IPS-18c (cell line): ENCODE data around the gene TRNP1.
"Not testable (repeated sequence)": the region's sequence is repeated elsewhere in the genome, so short reads cannot be mapped to it uniquely, and the experiment has no call there.

ENCODE experiments used
- H3K4me3 ChIP-seq: 2 replicates; pipeline ENCODE4 v1.7.0; 2013; ENCODE audit warnings: low read depth, mild to moderate bottlenecking, low read length, moderate library complexity; ENCODE audit not compliant: insufficient read depth
- H3K9me3 ChIP-seq: one replicate; pipeline ENCODE4 v1.6.1; 2013; ENCODE audit warnings: mild to moderate bottlenecking, low read length, moderate library complexity; ENCODE audit not compliant: control insufficient read depth, insufficient read depth

Gene TRNP1

GRCh38 chr1:26965213-26965612 lies 28.3 kb upstream of the TRNP1 start:
- H3K4me3 ChIP-seq, result no peak overlapping the region
- no peaks in the 10 kb centered on the region for H3K9me3 ChIP-seq

GRCh38 chr1:26965628-26966027 lies 27.9 kb upstream of the TRNP1 start:
- Histone ChIP-seq H3K4me3 (no peak overlapping the region), H3K9me3 (no peaks in the 10 kb centered on the region)

- Histone ChIP-seq H3K9me3 (no peaks in the 10 kb centered on the region), H3K4me3 (no peak overlapping the region)
Measured at GRCh38 chr1:26970810-26971209, 22.7 kb upstream of the TRNP1 start.

GRCh38 chr1:26971590-26971989 lies 21.9 kb upstream of the TRNP1 start:
- no peaks in the 10 kb centered on the region for H3K9me3 ChIP-seq
- no peak overlapping the region for H3K4me3 ChIP-seq

GRCh38 chr1:26972390-26972789 lies 21.1 kb upstream of the TRNP1 start:
- no peaks in the 10 kb centered on the region for H3K9me3 ChIP-seq
- H3K4me3 ChIP-seq, result no peak overlapping the region

GRCh38 chr1:26972821-26973220 lies 20.7 kb upstream of the TRNP1 start:
- no peak overlapping the region for H3K4me3 ChIP-seq
- no peaks in the 10 kb centered on the region for H3K9me3 ChIP-seq

- Histone ChIP-seq H3K9me3 (no peaks in the 10 kb centered on the region), H3K4me3 (no peak overlapping the region)
Measured at GRCh38 chr1:26976621-26977510, 16.6 kb upstream of the TRNP1 start.

GRCh38 chr1:26978901-26979300 lies 14.6 kb upstream of the TRNP1 start:
- Histone ChIP-seq H3K9me3 (no peaks in the 10 kb centered on the region), H3K4me3 (no peak overlapping the region)

GRCh38 chr1:26981146-26981846 lies 12.2 kb upstream of the TRNP1 start:
- Histone ChIP-seq H3K9me3 (no peaks in the 10 kb centered on the region), H3K4me3 (no peak overlapping the region)

GRCh38 chr1:26983863-26984262 lies 9.6 kb upstream of the TRNP1 start:
- Histone ChIP-seq H3K9me3 (no peaks in the 10 kb centered on the region), H3K4me3 (no peak overlapping the region)

GRCh38 chr1:26984291-26984690 lies 9.2 kb upstream of the TRNP1 start:
- Histone ChIP-seq H3K4me3 (no peak overlapping the region), H3K9me3 (no peaks in the 10 kb centered on the region)

GRCh38 chr1:26986658-26987057 lies 6.8 kb upstream of the TRNP1 start:
- Histone ChIP-seq H3K4me3 (no peak overlapping the region), H3K9me3 (no peaks in the 10 kb centered on the region)

GRCh38 chr1:26989403-26990109 lies 3.9 kb upstream of the TRNP1 start:
- not testable (repeated sequence) for H3K9me3 ChIP-seq, H3K4me3 ChIP-seq

GRCh38 chr1:26991310-26992116 lies 2.0 kb upstream of the TRNP1 start:
- H3K4me3 ChIP-seq, result no peak overlapping the region
- no peaks in the 10 kb centered on the region for H3K9me3 ChIP-seq

GRCh38 chr1:26994020-26994786 lies 711 bp downstream of the TRNP1 start:
- Histone ChIP-seq H3K9me3 (no peaks in the 10 kb centered on the region), H3K4me3 (peak overlapping the region; percentile 87)

- Histone ChIP-seq H3K4me3 (peak overlapping the region; percentile 87), H3K9me3 (no peaks in the 10 kb centered on the region)
Measured at GRCh38 chr1:26994787-26995517, 1.5 kb downstream of the TRNP1 start.
